ENCODE measurements around the gene LRP1B.

GRCh38 chr2:141200191-141200590 lies 930.6 kb downstream of the LRP1B start:
- TF ChIP-seq EZH2 (IDR thresholded peaks at IDR 0.05; ENCODE audit: insufficient read depth, poor library complexity, severe bottlenecking) (no peak), EZH2phosphoT487 (IDR thresholded peaks at IDR 0.05; ENCODE audit: insufficient read depth, low read depth) (no peak)
